GM18858 (cell line): ENCODE measurements around the gene HIBADH.

Source experiments
- ATAC-seq: cut with Tn5 transposase; IDR thresholded peaks from one replicate; pipeline ENCODE4 v1.9.1; 2021; ENCODE audit not compliant: unreplicated experiment

Gene HIBADH

DNA sequence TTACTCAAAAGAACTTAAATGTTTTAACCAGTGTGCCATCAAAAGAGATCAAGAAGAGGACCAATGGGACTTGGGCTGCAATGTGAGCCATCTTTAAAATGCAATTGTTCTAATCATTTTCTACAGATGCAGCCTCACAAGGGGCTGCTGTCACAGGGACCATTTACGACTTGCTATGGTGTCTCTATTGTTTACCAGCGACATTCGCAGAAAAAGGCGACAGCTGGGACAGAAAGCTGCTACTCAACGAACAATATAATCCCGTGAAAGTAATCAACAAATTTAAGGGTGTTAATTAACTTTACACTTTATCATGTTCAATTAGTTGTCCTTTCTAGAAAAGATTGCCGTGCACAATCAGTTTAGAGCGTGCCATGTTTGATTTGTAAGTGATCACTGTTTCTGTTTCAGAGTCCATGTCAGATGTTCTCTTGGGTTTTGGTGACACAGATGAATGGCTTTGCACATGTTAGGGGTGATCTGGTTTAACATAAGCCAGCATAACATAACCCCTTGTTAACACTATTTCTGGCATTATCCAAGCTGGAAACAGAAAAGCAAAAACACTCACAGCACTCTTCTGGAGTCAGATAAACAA lies 110.8 kb downstream of the HIBADH start:
- no peak for ATAC-seq

DNA sequence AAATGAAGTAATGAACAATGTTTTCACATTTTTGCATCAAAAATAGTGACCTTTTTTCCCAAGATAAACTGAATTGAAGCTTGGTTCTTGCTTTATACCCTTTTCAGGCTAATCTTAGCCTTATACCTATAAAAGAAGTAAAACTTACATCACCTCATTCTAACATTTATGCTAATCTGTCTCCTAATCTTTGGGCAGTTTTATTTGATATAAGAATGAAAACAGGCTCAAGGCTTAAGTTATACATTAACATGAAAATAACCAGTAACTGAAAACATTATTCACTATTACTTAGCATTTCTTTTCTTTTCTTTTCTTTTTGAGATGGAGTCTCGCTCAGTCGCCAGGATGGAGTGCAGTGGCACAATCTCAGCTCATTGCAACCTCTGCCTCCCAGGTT lies 113.1 kb downstream of the HIBADH start:
- no peak for ATAC-seq

DNA sequence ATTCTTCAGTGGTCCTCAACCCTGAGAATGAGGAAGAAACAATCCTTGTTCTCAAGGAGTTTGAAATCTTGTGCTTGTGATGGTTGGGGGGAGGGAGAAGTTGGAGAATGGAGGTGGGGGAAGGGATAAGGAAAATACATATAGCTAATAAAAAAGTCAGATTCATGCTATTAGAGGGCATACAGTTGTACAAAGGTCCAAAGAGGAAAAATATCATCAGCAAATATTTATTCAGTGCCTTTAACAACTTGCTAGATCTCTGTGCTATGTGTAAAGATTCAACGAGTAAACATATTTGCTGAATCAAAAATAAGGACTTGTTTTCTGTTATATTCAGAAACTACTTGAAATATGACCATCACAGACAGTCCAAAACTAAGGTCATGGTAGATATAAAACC lies 114.4 kb downstream of the HIBADH start:
- ATAC-seq, result no peak

DNA sequence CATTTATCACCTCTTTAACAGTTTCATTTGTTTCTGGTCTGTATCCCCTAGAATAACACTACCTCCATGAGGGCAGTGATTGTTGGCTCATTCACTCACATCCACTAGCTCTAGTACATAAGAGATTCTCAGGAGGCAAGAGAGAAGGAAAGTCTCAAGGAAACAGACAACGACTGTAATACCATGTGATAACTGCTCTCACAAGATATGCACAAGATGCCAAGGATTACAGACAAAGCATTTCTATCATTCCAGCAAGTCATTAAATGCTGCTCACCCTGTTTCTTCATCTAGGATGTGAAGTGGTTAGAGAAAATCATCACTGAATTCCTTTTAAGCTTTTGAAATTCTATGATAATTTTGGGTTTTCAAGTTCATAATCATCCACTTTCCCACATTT lies 115.3 kb downstream of the HIBADH start:
- ATAC-seq, result no peak

DNA sequence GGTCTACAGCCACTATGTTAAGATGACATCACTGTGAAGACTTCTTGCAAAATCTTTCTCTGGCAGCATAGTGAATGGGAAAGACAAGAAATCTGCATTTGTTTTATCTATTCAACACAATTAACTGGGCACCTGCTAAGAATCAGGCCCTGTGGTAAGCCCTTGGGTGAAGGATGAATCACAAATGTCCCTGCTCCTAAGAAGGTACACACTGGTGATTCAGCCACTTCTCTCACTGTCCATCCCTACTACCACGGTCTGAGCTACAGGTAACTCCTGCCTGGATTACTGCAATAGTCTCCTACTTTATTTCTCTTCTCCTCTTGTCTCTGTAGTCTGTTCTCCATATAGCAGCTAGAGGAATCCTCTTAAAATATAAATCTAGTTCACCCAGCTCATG lies 116.1 kb downstream of the HIBADH start:
- ATAC-seq, result no peak

DNA sequence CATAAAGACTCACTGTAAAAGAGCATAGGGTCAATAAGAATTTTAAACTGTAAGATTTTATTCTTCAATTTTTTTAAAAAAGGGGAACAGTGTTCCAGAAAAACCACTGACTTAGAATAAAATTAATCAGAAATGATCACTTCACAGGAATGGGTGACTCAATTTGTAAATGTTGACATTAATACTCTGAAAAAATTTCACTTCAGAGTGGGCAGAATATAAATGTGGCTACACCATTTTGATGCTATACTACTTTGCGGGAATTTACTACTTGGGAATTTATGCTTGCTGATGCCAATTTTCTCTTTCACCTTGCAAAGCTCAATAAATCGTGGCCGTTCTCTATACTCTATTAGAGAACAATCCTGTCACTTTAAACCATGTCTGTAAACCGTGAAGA lies 126.9 kb downstream of the HIBADH start:
- no peak for ATAC-seq

- ATAC-seq, result no peak
Measured at GRCh38 chr7:27533652-27534081, 129.0 kb downstream of the HIBADH start.

- no peak for ATAC-seq
Measured at GRCh38 chr7:27532314-27532713, 130.4 kb downstream of the HIBADH start.

GRCh38 chr7:27527348-27527714 lies 135.4 kb downstream of the HIBADH start:
- ATAC-seq, result no peak

DNA sequence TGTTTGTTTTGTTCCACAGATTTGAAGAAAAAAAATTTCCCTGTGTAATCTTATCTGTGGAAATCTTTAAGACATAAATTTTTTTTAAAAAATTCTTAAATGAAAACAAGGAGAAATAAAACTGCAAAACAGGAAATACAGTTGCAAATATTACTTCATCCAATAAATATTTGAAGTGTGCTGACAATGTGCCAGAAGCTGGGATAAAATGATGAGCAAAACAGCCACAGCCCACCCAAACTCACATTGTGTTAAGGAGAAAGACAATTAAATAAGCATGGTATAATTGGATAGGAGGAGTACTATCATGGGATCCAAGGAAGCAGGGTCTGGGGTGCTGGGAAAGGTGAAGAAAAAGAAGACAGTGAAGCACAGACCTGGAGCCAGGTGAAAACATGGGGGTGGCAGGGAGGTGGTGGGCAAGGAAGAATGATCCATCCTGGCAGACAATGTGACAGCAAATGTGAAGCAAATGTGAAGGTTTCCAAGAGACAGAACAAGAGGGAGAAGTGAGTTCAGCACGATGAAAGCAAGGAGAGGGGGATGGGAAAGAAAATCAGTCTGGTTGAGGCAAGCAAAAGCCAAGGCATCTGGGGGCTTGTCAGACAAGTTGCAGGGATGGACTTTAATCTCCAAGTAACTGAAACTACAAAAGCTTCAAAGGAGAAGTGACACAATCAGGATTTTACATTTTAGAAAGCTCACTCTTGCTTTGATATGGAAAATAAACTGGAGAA lies 135.9 kb downstream of the HIBADH start:
- ATAC-seq, result no peak

DNA sequence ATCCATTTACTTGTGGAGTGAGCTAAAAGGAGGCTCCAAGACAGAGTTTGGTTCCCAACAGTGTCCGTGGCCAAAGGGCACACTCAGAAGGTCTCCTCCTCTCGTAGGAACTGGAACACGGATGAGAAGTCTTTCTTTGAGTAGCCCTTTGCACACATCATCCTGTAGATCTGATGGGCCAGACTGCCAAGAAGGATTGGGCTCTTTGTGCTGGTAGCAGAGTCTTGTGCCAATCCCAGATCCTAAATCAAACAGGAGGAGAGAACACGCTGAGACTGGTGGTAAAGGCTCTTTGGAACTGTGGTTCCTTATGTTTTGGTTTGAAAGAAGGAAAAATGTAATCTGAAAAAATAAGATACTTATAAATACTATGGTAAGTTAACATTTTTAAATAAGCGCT lies 136.6 kb downstream of the HIBADH start:
- no peak for ATAC-seq

DNA sequence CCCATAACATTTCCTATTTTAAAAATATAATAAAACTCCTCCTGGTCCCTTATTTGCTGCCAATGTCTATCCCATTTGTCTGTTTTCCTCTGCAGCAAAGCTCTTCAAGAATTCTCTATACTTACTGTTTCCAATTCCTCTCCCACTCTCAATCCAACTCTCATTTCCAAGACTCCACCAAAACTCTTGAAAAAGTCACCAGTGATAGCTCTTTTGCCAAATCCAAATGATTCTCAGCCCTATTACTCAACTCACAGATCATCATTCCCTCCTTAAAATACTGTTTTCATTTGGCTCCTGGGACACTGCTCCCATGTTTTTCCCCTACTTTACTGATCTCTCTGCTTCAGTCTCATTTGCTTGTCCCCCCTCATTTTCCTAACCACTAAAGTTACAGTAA lies 139.4 kb downstream of the HIBADH start:
- ATAC-seq, result no peak

GRCh38 chr7:27522566-27522965 lies 140.1 kb downstream of the HIBADH start:
- ATAC-seq, result no peak

GRCh38 chr7:27520815-27521790 lies 141.6 kb downstream of the HIBADH start:
- no peak for ATAC-seq

DNA sequence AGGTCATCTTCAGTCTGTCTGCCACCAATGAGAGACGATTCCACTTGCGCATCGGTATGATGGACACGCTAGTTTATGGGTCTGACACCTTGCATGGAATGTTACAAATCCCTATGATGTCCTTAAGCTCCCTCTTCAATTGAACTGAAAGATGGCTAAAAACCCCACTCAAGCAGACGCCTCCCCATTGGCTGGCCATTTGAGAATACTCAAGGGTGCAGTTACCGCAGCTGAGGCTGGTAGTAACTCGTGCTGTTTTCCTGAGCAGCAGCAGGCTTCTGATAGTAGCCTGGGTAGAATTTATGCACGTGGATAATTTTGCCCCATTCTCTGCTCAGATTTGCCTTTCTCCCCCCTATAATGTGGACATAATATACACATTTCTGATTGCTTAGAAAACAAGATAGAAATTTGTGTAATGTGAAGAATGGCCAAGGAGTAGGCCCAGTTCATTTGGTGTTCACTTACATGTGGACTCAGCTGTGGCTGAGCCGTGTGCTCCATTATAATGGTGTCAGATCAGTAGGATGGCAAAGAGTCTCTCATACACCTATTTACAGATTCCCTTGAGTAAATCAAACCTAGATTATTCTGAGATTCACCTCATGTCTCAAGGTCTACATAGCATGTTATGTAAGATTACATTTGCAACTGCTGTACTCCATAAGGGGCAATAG lies 142.8 kb downstream of the HIBADH start:
- ATAC-seq, result no peak

GRCh38 chr7:27518561-27519350 lies 143.9 kb downstream of the HIBADH start:
- ATAC-seq, result no peak

GRCh38 chr7:27516421-27516820 lies 146.3 kb downstream of the HIBADH start:
- no peak for ATAC-seq

DNA sequence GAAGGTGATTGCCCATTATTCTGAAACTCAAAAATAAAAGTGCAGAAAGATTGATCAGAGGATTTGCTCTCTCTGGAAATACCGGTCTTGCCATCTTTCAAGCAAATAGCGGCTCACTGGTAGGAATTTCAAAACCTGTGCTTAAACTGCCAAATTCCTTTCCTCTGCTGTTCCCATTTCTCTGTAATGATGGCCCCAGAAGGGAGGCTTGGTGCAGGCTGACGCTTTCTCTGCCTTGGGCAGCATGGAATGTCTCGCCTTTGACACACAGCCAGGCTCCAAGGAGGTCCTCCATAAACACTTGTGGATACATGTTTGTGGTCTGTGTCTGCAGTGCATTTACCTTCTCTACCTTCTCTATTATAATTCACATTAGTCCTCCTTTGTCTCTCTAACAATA lies 146.8 kb downstream of the HIBADH start:
- no peak for ATAC-seq

DNA sequence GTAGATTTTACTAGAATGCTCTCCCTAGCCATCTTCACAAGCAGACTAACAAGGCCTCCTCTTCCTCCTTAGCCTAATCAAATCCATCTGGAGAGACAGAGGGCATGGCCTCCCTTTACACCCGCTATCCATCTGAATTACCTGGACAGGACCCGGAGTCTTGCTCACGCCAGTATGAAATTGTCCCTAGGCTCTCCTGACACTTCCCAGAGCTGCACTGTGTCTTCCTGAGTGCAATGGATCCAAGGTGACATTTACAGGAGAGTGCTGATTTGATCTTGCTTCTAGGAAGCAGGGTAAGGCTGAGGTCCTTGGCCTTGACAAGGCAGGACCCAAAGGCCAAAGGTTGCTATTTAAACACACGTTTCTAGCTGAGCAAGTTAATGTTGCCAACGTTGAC lies 147.8 kb downstream of the HIBADH start:
- ATAC-seq, result no peak

DNA sequence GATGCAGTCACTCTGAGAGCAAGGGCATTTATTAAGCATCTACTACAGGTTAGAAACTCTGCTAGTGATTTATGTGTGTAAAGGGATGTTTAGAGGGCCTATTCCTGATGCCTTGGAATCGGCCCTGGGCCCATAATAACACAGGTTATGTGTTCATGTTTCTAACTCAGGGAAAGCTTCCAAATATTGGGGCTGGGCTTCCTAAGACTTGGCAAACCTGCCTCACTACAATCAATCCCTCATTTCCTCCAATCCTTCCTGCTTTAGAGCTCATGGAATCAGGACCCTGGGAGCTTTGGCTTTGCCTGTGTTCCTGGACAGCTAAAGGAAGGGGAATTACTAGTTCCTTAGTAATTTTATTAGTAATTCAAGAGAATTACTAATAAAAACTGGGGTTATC lies 148.8 kb downstream of the HIBADH start:
- no peak for ATAC-seq
